Hematopoietic multipotent progenitor cell treated with erythropoietin and hydrocortisone succinate and interleukin-3 and kit ligand, for 4 days (in vitro differentiated cells): Measurements from ENCODE around the gene OR51F2.
"Not testable (repeated sequence)": the region's sequence is repeated elsewhere in the genome, so short reads cannot be mapped to it uniquely, and the experiment has no call there.

Experiments used
- DNase-seq: peaks from one replicate; pipeline ENCODE4 v3.0.0-alpha.2; 2015

Gene OR51F2, protein sequence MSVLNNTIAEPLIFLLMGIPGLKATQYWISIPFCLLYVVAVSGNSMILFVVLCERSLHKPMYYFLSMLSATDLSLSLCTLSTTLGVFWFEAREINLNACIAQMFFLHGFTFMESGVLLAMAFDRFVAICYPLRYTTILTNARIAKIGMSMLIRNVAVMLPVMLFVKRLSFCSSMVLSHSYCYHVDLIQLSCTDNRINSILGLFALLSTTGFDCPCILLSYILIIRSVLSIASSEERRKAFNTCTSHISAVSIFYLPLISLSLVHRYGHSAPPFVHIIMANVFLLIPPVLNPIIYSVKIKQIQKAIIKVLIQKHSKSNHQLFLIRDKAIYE

DNA sequence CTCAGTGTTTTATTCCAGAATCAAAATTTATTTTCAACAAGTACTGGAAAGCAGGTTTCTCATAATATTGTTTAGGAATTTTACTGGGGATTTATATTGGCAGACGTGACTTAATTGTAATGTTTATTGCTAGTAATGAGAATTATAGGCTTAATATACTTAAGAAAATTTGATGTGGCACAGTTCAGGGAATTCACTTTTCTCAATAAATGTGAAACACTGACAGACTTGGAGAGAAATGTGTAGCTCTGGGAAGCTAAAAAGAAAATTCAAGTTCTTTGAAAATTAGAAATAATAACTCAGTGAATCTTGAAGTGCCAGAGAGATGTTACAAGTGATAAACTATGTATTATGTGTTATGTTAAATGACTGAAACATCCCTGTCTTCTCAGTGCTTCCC, at the start of gene OR51F2:
Gene OR51F2, plus strand, starts transcription at position 301 of the 400 bp plus-strand sequence. CDS start 101 bp downstream, outside the sequence.
- no peak for DNase-seq

DNA sequence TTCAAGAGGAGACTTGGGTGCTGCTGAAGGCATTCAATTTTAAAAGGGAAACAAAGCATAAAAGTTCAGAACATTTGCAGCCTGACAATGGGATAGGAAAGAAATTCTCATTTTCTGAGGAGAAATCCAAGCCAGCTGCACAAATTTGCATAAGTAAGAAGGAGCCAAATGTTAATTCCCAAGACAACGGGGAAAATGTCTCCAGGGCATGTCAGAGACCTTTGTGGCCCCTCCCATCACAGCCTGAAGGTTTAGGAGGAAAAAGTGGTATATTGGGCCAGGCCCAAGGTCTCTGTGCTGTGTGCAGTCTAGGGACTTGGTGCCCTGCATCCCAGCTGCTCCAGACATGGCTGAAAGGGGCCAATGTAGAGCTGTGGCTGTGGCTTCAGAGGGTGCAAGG, 38.7 kb upstream of the OR51F2 start:
- no peak for DNase-seq

DNA sequence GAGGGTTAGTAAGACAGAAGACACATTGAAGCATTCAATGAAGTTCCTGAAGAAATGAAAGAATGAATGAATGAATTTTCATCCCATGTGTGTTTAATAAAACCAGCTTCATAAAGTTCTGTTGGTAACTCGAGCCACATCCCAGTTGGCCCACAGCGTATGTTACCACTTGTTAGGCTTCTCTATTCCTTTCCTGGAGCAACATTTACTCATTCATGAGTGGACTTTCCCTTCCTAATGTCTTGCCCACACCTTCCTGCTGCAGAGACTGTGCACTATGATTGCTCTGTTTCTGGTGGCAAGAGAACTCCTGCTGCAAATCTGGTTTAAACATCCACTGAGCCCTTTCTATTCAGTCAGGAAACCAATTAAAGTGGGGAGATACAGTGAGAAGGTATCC, 23.9 kb upstream of the OR51F2 start:
- no peak for DNase-seq

DNA sequence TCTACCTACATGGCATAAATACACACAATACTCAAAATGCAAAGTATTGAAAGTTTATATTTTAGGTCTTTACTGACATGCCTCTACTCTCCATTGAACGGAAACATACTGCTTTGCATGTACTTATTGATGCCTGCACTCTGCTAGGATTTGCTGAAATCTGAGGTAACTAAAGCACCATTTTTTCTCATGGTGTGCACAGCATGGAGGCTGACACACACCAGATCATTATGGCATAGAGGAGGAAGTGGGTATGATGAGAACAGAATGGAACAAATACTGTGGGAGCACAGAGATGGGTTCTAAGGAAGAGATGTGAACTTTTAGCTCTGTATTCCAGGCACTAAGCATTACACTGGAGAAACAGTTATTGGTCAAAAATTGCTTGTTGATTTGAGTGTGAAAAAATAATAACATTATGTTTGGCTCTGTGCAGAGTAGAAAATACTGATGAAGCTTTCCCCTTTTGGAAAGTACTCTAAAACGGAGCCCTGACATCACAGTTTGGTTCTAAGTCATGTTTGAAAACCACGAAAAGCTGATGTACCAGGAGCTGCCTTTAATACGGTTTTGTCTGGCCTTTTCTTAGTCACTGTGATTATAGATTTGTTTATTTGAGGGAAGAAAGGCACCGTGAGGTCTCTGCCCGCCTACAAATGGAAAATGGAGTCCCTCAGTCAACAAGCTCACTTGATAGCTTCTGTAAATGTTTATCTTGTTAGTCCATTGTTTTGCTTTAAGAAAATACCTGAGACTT, 22.5 kb upstream of the OR51F2 start:
- no peak for DNase-seq

DNA sequence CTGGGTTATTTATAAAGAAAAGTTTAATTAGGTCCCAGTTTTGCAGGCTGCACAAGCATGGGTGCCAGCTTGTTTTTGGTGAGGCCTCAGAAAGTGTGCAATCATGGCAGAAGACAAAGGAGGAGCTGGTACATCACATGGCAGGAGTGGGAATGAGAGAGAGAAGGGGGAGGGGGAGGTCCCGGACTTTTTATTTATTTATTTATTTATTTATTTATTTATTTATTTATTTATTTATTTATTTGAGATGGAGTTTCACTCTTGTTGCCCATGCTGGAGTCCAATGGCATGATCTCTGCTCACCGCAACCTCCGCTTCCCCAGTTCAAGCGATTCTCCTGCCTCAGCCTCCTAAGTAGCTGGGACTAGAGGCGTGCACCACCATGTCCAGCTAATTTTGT, 19.8 kb upstream of the OR51F2 start:
- DNase-seq, result not testable (repeated sequence)

DNA sequence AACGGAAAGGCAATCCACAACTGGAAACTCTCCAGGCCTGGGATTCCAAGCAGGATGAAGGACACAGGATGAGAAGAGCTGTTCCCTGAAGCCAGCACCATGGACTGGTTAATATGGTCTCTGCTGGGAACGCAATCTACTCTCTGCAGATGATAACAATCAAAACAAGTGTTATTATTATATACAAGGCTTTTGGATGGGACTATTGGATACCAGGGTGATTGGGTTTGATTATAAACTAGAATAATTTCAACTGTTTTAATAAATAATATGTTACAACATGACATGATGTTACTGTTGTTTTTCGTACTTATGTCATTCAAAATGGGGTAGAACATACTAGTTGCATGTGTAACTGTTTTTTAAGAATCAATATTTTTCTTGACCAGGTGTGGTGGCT, 16.8 kb upstream of the OR51F2 start, which contains the start of gene OR52R1:
Gene OR52R1, minus strand, starts transcription at position 101 of the 400 bp plus-strand sequence. Its CDS starts 0 bp downstream, at position 101.
- DNase-seq, result no peak

DNA sequence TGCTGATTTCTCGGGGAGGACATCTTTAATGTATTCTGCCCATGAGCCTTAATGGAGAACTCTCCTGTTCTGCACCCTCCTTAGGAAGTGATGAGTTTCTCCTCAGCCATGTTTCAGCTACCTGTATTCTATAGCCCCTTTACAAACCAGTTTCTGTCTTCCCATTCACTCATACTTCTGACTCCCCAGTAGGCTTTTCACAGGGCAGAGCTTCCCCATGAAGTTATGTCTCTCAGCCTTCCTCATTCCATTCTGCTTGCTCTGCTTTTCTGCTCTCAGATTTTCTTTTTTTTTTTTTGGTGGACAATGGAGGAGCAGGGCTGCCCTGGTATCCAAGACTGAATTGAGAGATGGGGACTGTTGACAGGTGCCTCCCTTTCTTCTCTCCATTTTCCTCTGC, 12.6 kb upstream of the OR51F2 start:
- no peak for DNase-seq

DNA sequence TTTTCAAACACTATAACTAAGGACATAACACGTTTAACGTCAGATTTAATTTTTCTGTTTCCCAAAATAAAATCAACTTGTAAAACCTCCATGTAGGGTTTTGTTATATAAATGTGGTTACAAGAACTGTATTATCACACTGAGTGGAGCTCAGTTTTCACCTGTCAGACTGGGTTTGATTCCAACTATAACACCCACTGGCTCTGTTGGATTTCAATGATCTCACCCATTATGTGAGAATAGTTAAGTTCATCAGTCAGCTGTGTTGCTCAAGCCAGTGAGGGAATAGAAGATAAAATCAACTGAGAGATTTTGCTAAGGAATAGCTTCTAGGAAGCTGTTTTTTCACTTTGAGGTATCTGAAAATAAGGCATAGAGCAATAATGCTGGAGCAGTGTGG, 11.9 kb upstream of the OR51F2 start:
- no peak for DNase-seq

DNA sequence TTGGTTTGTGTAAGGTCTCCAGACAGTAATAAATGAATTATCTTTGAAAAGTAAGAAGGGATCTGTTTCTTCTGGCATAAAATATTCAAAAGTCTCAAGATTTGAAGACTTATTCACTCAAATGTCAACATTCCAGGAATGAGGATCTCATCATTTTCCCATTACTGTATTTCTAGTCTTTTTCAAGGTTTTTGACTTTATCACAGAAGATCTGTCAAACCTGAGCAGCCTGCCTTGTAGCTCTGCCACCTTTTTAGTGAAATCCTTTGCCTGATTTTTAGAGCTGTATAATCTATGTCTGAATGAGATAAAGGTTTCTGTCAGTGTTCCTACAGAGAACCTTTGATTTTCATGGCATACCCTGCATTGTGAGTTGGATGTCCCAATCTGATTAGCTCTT, 4.0 kb downstream of the OR51F2 start:
- no peak for DNase-seq

DNA sequence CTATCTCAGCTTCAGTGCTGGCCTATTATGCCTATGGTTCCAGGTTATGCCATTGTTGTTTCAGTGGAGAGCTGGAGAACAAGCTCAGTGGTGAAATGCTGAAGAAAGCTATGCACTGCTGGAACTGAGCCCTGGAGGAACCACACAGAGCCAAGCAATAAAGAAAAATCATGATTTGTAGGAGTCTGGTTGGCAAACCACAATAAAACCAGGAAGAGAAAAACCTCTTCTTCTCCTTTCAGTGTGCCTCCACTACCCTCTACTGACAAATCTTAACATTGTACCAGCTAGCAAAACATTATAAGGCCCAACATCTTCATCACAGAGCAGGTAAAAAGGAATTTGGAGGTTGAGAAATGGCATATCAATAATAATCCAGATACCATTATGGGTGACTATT, 5.3 kb downstream of the OR51F2 start:
- peak; percentile 44 for DNase-seq

DNA sequence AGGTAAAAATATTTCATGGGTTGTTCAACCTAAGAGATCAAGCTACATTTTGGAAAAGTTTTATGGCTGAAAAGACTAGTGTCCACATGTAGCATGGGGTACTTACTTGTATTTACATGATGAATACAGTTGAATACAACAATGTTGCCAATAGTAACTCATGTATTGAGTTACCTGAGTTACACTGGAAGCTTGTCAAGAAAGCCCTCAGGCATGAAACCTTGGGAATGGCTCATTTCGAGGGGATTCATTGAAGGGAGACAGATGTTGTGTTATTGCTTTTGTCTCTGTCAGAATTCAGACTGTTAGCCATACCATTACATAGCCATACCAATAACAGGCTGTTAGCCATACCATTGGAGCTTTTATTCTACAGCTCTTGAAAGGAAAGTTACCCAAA, 9.2 kb downstream of the OR51F2 start:
- DNase-seq, result no peak

DNA sequence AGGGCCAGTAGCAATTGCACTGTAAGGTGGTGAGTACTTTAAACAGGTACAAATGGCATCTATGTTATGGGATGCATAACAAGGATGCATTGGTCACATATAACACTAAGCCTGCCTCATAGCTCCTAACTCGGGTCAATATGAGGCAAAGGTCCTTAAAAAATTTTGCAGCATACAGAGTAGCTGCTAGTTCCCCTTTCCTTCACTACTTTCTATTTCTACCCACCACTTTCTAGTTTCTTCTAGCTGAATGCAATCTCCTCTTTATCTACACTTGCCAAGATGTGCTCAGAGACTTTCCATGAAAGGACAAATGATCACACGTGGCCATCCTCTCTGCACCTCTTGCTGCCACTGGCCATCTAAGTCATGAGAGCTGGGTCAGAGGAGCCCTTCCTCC, 9.8 kb downstream of the OR51F2 start:
- DNase-seq, result peak; percentile 19

DNA sequence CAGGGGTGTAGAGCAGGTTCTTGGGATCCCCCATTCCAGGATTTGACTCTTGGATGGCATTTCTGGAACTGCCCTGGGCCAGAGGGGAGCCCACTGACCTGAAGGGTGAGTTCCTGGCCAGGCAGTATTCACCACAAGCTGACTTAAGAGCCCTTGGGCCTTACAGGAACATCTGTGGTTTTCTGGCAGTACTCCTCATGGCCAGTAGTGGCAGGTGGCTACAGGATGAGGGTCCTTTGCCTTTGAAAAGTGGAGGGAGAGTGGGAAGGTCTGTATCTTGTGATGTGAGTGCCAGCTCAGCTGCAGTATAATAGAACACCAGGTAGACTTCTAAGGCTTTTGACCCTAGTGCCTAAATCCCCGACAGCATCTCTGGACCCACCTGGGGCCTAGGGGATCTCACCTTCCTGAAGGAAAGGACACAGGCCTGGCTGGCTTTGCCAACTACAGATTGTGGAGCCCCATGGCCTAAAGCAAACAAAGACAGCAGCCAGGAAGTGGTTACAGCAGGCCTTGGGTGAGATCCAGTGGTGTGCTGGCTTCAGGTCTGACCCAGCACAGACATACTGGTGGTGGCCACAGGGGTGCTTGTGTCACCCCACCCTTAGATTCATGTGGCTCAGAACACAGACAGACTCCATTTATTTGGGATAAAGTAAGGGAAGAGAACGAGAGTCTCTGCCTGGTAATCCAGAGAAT, 18.9 kb downstream of the OR51F2 start:
- DNase-seq, result no peak

DNA sequence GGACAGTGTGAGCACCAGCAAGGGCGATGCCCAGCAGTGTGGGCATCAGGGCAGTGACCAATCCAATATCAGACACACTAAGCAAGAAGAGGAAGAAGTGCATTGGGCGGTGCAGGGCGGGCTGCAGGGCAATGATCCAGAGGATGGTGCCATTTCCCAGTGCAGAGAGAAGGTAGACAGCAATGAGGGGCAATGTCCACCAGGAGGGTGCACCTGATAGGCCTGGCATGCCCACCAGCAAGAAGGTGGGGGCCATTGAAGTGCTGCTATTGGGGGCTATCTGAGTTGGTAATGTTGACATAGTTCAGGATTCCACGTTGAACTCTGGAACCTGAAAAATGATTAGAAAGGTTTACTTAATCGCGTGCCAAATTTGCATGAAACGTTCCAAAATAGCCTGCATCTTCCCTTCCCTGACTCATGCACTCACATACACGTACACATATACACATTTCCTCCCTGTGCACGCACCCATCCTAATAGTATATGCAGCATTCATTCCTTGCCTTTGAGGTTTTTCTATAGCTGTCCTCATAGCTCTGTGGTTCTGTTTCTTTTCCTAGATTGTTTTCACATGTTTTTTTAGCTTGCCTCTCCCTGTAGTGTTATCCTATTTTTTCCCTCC, 27.9 kb downstream of the OR51F2 start, which contains the start of gene OR51S1:
Gene OR51S1, minus strand, starts transcription at position 301 of the 625 bp plus-strand sequence. Its CDS starts 0 bp downstream, at position 301.
- DNase-seq, result no peak

DNA sequence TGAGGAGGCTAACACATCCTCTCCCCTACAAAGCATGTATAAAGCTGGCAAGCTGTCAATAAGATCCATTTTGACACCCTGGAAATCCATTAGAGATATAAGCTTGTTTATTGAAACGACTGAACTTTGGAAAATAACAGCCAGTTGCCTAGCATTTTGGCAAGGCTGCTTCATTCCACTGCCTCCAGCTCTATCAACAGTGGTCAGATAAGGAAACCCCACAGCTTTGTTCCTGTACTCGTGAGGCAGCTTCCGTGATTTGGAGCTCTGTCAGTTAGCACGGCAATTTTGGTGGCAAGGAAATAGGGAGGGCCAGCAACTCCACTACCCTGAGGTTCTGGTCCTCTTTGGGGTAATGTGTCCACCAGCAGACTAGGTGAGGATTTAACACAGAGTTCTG, 29.9 kb downstream of the OR51F2 start:
- DNase-seq, result peak; percentile 20

DNA sequence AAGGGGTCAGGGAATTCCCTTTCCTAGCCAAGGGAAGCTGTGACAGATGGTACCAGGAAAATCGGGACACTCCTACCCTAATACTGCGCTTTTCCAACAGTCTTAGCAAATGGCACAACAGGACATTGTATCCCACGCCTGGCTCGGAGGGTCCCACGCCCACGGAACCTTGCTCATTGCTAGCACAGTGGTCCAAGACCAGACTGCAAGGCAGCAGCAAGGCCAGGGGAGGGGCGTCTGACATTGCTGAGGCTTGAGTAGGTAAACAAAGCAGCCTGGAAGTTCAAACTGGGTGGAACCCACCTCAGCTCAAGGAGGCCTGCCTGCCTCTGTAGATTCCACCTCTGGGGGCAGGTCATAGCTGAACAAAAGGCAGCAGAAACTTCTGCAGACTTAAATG, 33.2 kb downstream of the OR51F2 start:
- DNase-seq, result not testable (repeated sequence)

DNA sequence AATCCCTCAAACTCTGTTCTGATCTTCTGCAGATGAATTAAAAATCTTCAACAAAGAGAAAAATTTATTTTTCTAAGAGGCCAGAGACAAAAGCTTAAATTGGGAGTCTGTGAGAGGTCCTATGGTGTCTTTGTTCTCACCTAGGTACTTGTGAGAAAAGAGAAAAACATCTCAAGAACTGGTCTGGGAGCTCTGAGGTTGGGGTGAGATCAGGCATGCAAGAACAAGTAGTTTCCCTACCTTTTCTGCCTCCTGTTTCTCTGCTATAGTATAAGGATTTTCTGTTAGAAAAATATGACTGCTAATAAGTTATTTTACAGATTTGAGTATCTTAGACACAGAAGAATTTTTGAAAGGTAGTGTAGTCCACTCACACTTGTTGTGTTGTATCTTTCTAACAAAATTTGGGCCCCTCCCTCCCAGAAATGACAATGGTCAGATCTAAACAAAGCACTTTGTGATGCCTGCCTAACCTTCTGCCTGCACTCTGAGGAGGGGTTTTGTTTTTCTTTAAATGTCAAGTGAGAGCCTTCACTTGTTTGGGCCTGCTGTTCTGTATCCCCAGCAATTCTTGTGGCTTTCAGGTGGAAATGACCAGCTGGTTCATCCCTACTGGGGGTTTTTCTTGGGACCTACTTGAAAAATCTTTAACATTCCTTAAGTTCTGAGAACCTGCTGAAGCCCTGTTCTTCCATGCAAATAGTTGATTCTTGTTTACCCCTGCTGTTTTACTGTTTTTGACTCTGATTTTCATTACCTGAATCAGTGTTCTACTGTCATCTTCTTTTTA, 41.5 kb downstream of the OR51F2 start:
- DNase-seq, result no peak

DNA sequence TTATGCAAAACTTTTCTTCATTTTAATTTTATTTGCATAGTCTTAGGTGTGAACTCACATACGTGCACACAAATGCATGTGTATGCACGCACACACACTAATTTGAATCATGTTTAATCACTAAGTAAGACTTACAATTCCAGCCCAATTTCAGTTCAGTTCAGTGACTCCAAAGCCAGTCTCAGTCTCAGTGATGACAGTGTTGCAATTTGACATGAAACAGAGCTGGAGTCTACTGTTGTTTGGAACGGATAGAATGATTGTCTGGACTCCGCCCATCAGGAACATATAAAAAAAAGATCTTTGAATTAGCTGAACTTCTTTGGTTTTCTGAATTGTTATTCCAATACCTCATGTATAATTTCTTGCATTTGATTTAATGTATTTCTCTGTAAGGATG, 42.8 kb downstream of the OR51F2 start:
- DNase-seq, result no peak

DNA sequence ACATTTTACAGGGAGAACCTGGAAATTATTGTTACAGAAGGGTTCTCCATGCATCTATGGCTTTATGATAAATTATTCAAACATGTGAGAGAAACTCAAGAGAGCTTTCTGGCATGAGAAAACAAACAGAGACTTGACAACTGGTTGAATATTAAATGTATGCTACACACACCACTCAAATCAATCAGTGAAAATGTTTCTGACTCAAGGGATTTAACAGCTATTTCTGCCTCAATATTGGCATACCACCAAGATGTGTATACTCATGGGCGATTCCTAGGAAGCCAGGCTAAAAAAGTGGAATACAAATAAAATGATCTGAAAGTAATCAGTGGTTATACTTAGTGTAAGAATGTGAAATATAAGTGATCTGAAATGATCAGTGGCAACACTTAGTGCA, 44.7 kb downstream of the OR51F2 start:
- no peak for DNase-seq
